ENCODE measurements around the gene MPPED2. TPM values are rescaled to one million over a fixed set of nuclear protein-coding genes. Genes with fewer than 3 reads are reported as not detected.

The MPPED2 gene
- total and polyA plus RNA-seq, 10 of the 15 experiments (the other 5 are each of a cell fraction or from before 2014, with no cell fraction given), result not detected

DNA sequence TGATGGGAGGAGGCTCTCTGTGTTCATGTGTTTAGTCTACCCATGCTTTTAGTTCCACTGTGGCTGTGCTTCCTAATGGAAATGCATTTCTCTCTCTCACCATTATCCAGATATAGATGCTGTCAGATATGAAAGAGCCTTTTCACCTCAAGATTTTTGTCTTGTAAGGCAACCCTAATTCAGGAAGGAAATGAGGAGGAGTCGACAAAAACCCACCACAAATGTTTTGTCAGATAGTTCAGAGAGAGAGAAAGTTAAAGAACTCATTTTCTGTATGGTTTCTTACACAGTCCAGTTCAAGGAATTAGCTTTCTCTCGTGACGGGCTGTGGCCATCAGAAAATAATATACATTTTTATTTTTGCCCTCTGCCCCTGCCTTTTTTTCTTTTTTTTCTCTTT lies 180.8 kb downstream of the MPPED2 start (continued):
- TF ChIP-seq, protein P1, sequence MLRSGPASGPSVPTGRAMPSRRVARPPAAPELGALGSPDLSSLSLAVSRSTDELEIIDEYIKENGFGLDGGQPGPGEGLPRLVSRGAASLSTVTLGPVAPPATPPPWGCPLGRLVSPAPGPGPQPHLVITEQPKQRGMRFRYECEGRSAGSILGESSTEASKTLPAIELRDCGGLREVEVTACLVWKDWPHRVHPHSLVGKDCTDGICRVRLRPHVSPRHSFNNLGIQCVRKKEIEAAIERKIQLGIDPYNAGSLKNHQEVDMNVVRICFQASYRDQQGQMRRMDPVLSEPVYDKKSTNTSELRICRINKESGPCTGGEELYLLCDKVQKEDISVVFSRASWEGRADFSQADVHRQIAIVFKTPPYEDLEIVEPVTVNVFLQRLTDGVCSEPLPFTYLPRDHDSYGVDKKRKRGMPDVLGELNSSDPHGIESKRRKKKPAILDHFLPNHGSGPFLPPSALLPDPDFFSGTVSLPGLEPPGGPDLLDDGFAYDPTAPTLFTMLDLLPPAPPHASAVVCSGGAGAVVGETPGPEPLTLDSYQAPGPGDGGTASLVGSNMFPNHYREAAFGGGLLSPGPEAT (IDR thresholded peaks at IDR 0.05; ENCODE audit: low read depth), result no peak
- TF ChIP-seq, protein P2, sequence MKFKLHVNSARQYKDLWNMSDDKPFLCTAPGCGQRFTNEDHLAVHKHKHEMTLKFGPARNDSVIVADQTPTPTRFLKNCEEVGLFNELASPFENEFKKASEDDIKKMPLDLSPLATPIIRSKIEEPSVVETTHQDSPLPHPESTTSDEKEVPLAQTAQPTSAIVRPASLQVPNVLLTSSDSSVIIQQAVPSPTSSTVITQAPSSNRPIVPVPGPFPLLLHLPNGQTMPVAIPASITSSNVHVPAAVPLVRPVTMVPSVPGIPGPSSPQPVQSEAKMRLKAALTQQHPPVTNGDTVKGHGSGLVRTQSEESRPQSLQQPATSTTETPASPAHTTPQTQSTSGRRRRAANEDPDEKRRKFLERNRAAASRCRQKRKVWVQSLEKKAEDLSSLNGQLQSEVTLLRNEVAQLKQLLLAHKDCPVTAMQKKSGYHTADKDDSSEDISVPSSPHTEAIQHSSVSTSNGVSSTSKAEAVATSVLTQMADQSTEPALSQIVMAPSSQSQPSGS (IDR thresholded peaks at IDR 0.05; ENCODE audit: low read length), result no peak
- TF ChIP-seq, protein P3, sequence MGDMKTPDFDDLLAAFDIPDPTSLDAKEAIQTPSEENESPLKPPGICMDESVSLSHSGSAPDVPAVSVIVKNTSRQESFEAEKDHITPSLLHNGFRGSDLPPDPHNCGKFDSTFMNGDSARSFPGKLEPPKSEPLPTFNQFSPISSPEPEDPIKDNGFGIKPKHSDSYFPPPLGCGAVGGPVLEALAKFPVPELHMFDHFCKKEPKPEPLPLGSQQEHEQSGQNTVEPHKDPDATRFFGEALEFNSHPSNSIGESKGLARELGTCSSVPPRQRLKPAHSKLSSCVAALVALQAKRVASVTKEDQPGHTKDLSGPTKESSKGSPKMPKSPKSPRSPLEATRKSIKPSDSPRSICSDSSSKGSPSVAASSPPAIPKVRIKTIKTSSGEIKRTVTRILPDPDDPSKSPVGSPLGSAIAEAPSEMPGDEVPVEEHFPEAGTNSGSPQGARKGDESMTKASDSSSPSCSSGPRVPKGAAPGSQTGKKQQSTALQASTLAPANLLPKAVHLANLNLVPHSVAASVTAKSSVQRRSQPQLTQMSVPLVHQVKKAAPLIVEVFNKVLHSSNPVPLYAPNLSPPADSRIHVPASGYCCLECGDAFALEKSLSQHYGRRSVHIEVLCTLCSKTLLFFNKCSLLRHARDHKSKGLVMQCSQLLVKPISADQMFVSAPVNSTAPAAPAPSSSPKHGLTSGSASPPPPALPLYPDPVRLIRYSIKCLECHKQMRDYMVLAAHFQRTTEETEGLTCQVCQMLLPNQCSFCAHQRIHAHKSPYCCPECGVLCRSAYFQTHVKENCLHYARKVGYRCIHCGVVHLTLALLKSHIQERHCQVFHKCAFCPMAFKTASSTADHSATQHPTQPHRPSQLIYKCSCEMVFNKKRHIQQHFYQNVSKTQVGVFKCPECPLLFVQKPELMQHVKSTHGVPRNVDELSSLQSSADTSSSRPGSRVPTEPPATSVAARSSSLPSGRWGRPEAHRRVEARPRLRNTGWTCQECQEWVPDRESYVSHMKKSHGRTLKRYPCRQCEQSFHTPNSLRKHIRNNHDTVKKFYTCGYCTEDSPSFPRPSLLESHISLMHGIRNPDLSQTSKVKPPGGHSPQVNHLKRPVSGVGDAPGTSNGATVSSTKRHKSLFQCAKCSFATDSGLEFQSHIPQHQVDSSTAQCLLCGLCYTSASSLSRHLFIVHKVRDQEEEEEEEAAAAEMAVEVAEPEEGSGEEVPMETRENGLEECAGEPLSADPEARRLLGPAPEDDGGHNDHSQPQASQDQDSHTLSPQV (IDR thresholded peaks at IDR 0.05), result no peak
- TF ChIP-seq BCL11A (IDR thresholded peaks at IDR 0.05; ENCODE audit: low read depth, low read length) (no peak), CREM (IDR thresholded peaks at IDR 0.05; ENCODE audit: low read depth) (no peak), EP300 (IDR thresholded peaks at IDR 0.05; ENCODE audit: borderline replicate concordance in 1 of 2, control insufficient read depth in 1 of 2, low read depth in 2 of 2, low read length in 2 of 2) (no peak)

All from GM12878 (cell line).